GM06990 (cell line): ENCODE measurements around the gene GPC4.

Experiments used
- DNase-seq: peaks from one replicate; pipeline ENCODE4 v3.0.0-alpha.2; 2011; ENCODE audit not compliant: insufficient read length; ENCODE audit errors: extremely low read depth
- H3K27me3 ChIP-seq: replicated peaks from 2 replicates; pipeline ENCODE4 v1.6.0; 2011; ENCODE audit warnings: low read length; ENCODE audit not compliant: control insufficient read depth, insufficient read depth
- H3K36me3 ChIP-seq: 2 replicates; pipeline ENCODE4 v1.5.1; 2011; ENCODE audit warnings: low read length; ENCODE audit not compliant: control insufficient read depth, insufficient read depth
- H3K4me3 ChIP-seq: replicated peaks from 2 replicates; pipeline ENCODE4 v1.5.1; 2011; ENCODE audit warnings: low read depth, mild to moderate bottlenecking, control low read depth, low read length
- CTCF ChIP-seq: IDR thresholded peaks from 2 replicates; pipeline ENCODE4 v1.5.1; 2011; ENCODE audit warnings: low read length, control low read depth, mild to moderate bottlenecking, inconsistent platforms; ENCODE audit not compliant: insufficient read depth, poor library complexity, severe bottlenecking

Gene GPC4

GRCh38 chrX:133373386-133374079 is 41.8 kb downstream of the GPC4 start:
- no peak for DNase-seq
- H3K27me3 ChIP-seq: no peaks in the 10 kb centered on the region
- H3K36me3 ChIP-seq: no peaks in the 10 kb centered on the region
- TF ChIP-seq CTCF: no peak
- H3K4me3 ChIP-seq: no peak overlapping the region

- no peak for TF ChIP-seq CTCF
- no peak for DNase-seq
These were observed 44.5 kb downstream of the GPC4 start for GRCh38 chrX:133370696-133371275.

GRCh38 chrX:133369065-133369464 is 46.2 kb downstream of the GPC4 start:
- Histone ChIP-seq H3K36me3 (no peaks in the 10 kb centered on the region), H3K4me3 (no peak overlapping the region), H3K27me3 (no peaks in the 10 kb centered on the region)
- no peak for TF ChIP-seq CTCF
- DNase-seq: no peak

More at GRCh38 chrX:133370696-133371275, 44.5 kb downstream of the GPC4 start:
- Histone ChIP-seq H3K4me3 (no peak overlapping the region), H3K27me3 (no peaks in the 10 kb centered on the region), H3K36me3 (no peaks in the 10 kb centered on the region)

- H3K36me3 ChIP-seq: no peaks in the 10 kb centered on the region
- DNase-seq: no peak
- H3K4me3 ChIP-seq: no peak overlapping the region
These were observed 48.6 kb downstream of the GPC4 start for GRCh38 chrX:133366735-133367134.

GRCh38 chrX:133365871-133366611 is 49.2 kb downstream of the GPC4 start:
- H3K36me3 ChIP-seq: no peaks in the 10 kb centered on the region
- DNase-seq: no peak
- no peak for TF ChIP-seq CTCF
- no peak overlapping the region for H3K4me3 ChIP-seq
- H3K27me3 ChIP-seq: no peaks in the 10 kb centered on the region

More at GRCh38 chrX:133366735-133367134, 48.6 kb downstream of the GPC4 start:
- H3K27me3 ChIP-seq: no peaks in the 10 kb centered on the region
- TF ChIP-seq CTCF: no peak
